Measurements from ENCODE around the gene PDE4B. TPM values are rescaled to one million over a fixed set of nuclear protein-coding genes. Genes with fewer than 3 reads are reported as not detected.
A peak's percentile ranks its signal among the peaks of the same experiment; 100 is the strongest.

Gene PDE4B
- total RNA-seq, 1 experiment from 2014 or later = 2.6 TPM

DNA sequence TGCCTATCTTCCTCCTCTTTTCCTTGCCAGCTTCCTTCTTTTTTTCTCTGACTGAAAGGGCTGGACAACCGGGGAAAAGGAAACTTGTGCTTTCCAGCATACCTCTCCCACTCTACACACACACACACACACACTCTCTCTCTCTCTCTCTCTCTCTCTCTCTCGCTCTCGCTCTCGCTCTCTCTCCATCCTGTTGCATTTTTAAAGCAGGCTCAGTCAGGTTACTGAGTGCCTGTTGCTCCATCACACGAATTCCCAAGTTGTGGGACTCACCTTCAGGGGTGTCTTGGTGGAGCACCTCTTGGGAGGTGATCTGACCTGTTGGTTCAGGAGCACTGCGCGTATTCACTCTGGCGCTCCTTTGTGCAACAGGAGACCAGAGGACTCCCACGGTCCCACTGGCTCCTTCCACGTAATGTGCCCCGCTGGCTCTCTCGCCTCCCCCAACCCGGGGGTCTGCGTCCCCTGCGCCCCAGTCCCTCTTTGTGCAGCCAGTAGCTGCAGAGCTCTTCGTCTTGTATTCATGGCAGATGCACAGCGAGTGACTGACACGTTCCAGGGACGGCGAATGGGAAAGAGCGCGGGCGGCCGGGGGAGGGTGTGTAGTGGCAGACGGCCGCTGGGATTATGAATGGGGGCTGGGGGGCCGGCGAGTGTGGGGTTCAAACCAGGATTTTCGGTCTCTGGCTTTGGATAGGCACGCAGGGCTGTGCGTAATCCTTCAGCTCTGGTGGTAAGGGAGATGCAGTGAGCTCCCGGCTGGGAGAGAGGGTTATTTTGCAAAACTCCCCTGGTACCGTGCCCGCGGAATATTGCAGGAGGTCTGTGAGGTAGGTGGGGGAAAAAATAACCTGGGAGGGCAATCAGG lies 660 bp upstream of the PDE4B start:
- no peaks in the 10 kb centered on the region for H3K4me1 ChIP-seq
- H3K9me3 ChIP-seq (replicated peaks) = no peaks in the 10 kb centered on the region
- H3K27ac ChIP-seq = no peak overlapping the region
- no peak for DNase-seq
- no peaks in the 10 kb centered on the region for H3K27me3 ChIP-seq
- no peaks in the 10 kb centered on the region for H3K36me3 ChIP-seq
- H3K4me3 ChIP-seq = no peak overlapping the region

- Histone ChIP-seq H3K27me3 (no peaks in the 10 kb centered on the region), H3K4me3 (no peak overlapping the region)
- no peak for DNase-seq
Observed at GRCh38 chr1:65793359-65793732, 651 bp downstream of the PDE4B start.

GRCh38 chr1:65795311-65795710 lies 2.6 kb downstream of the PDE4B start:
- no peak overlapping the region for H3K27ac ChIP-seq
- no peaks in the 10 kb centered on the region for H3K9me3 ChIP-seq (replicated peaks)
- no peaks in the 10 kb centered on the region for H3K36me3 ChIP-seq
- no peaks in the 10 kb centered on the region for H3K4me1 ChIP-seq
- no peak for DNase-seq
- no peaks in the 10 kb centered on the region for H3K27me3 ChIP-seq
- no peak overlapping the region for H3K4me3 ChIP-seq

More at GRCh38 chr1:65793359-65793732, 651 bp downstream of the PDE4B start:
- no peaks in the 10 kb centered on the region for H3K36me3 ChIP-seq
- H3K9me3 ChIP-seq (replicated peaks) = no peaks in the 10 kb centered on the region
- H3K4me1 ChIP-seq = no peaks in the 10 kb centered on the region
- H3K27ac ChIP-seq = no peak overlapping the region

DNA sequence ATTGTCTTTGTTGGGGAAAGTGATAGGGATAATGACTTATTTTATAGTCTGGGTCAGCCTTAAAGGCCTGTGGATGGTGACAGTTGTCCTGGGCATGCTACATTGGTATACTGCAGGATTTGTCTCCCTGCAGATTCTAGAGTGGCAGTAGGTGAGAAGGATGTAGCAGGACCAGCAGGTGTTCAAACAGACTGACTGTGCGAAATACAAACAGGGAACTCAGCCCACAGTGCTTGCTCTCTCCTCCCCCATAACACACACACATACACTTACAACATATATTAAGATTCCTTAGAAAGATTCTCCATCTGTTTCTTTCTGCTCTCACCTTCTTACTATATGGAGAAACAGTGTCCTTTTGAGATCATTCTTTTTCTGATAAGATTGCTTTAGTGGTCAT lies 6.9 kb downstream of the PDE4B start:
- H3K27me3 ChIP-seq = no peaks in the 10 kb centered on the region
- H3K27ac ChIP-seq = no peak overlapping the region
- no peak overlapping the region for H3K4me3 ChIP-seq
- H3K4me1 ChIP-seq = no peaks in the 10 kb centered on the region
- H3K9me3 ChIP-seq (replicated peaks) = no peaks in the 10 kb centered on the region
- DNase-seq = no peak
- no peaks in the 10 kb centered on the region for H3K36me3 ChIP-seq

- H3K9me3 ChIP-seq (replicated peaks) = no peaks in the 10 kb centered on the region
- H3K4me3 ChIP-seq = no peak overlapping the region
- H3K27me3 ChIP-seq = no peaks in the 10 kb centered on the region
- no peaks in the 10 kb centered on the region for H3K4me1 ChIP-seq
- no peak overlapping the region for H3K27ac ChIP-seq
- no peak for DNase-seq
- H3K36me3 ChIP-seq = no peaks in the 10 kb centered on the region
Observed at GRCh38 chr1:65804584-65804983, 11.9 kb downstream of the PDE4B start.

- Histone ChIP-seq H3K4me3 (no peak overlapping the region), H3K36me3 (no peaks in the 10 kb centered on the region), H3K27ac (no peak overlapping the region), H3K4me1 (no peaks in the 10 kb centered on the region; the same call in 1 of the 2 replicates), H3K9me3 (replicated peaks) (no peaks in the 10 kb centered on the region), H3K27me3 (no peaks in the 10 kb centered on the region)
- DNase-seq = peak in 1 of 2 experiments; percentile 21
Observed at GRCh38 chr1:65812065-65812464, 19.4 kb downstream of the PDE4B start.

DNA sequence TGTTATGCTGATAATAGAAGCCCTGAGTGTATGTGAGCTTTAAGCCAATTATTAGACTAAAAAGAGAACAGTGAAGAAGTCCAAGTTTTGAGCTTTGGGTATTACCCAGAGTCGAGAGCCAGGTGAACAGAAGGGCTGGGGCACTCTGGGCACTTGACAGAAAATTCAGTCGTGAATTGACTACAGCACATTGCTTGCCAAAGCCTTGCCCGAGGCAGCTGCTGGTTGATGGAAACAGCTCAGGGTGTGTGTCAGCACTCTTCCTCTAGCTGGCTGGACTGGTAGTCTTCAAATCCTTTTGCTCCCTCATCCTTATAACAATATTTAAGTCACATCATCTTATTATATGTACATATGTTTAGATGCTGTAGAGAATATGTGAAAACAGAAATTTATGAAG lies 21.3 kb downstream of the PDE4B start:
- Histone ChIP-seq H3K4me1 (no peaks in the 10 kb centered on the region; the same call in 1 of the 2 replicates), H3K27me3 (no peaks in the 10 kb centered on the region), H3K9me3 (replicated peaks) (no peaks in the 10 kb centered on the region), H3K4me3 (no peak overlapping the region), H3K27ac (no peak overlapping the region), H3K36me3 (no peaks in the 10 kb centered on the region)
- DNase-seq = peak in 1 of 2 experiments; percentile 7

DNA sequence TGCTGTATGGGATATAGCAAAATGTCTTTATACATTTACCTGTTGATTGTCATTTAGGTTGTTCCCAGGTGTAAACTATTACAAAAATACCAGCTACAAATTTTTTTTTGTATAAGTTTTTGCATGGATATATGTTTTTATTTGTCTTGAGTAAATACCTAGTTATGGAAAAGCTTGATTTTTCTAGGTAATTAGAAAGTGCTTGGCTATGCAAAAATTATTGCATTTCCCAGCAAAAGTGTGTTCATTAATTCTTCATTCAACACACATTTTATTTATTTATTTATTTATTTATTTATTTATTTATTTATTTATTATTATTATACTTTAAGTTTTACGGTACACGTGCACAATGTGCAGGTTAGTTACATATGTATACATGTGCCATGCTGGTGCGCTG lies 22.1 kb downstream of the PDE4B start:
- DNase-seq = no peak
- Histone ChIP-seq H3K4me1 (no peaks in the 10 kb centered on the region; the same call in 1 of the 2 replicates), H3K9me3 (replicated peaks) (no peaks in the 10 kb centered on the region), H3K27me3 (no peaks in the 10 kb centered on the region), H3K27ac (no peak overlapping the region), H3K4me3 (no peak overlapping the region), H3K36me3 (no peaks in the 10 kb centered on the region)

GRCh38 chr1:65817891-65818290 lies 25.2 kb downstream of the PDE4B start:
- no peaks in the 10 kb centered on the region for H3K9me3 ChIP-seq (replicated peaks)
- no peaks in the 10 kb centered on the region for H3K36me3 ChIP-seq
- H3K27ac ChIP-seq = no peak overlapping the region
- H3K27me3 ChIP-seq = no peaks in the 10 kb centered on the region
- H3K4me3 ChIP-seq = no peak overlapping the region
- DNase-seq = no peak
- H3K4me1 ChIP-seq = no peaks in the 10 kb centered on the region

GRCh38 chr1:65818966-65819365 lies 26.3 kb downstream of the PDE4B start:
- Histone ChIP-seq H3K27me3 (no peaks in the 10 kb centered on the region), H3K4me1 (no peaks in the 10 kb centered on the region), H3K36me3 (no peaks in the 10 kb centered on the region), H3K27ac (no peak overlapping the region), H3K4me3 (no peak overlapping the region), H3K9me3 (replicated peaks) (no peaks in the 10 kb centered on the region)
- DNase-seq = no peak

DNA sequence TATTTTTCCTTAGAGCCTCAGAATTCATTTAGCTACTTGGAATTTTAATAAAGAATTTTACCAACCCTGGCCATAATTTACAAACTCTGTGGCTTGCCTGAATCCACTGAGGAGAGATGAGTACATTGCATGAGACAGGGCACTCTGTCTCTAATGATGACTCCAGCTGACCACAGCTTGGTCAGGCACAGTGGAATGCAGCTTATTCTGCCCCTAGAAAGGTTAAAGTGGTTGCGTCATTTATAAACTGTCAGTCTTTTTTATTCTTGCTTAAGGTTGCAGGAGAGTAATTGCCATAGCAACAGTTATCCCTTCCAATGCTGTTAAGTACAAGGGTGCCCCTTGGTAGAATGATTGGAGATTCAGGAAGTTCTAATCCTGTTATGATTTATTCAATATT lies 28.3 kb downstream of the PDE4B start:
- Histone ChIP-seq H3K9me3 (replicated peaks) (no peaks in the 10 kb centered on the region), H3K4me3 (no peak overlapping the region), H3K4me1 (no peaks in the 10 kb centered on the region), H3K27ac (no peak overlapping the region), H3K36me3 (no peaks in the 10 kb centered on the region), H3K27me3 (no peaks in the 10 kb centered on the region)
- DNase-seq = peak in 1 of 2 experiments; percentile 4

- Histone ChIP-seq H3K27ac (no peak overlapping the region), H3K9me3 (replicated peaks) (no peaks in the 10 kb centered on the region), H3K36me3 (no peaks in the 10 kb centered on the region), H3K4me1 (no peaks in the 10 kb centered on the region), H3K27me3 (no peaks in the 10 kb centered on the region), H3K4me3 (no peak overlapping the region)
- no peak for DNase-seq
Observed at GRCh38 chr1:65821386-65821785, 28.7 kb downstream of the PDE4B start.

GRCh38 chr1:65824103-65824502 lies 31.4 kb downstream of the PDE4B start:
- no peaks in the 10 kb centered on the region for H3K36me3 ChIP-seq
- H3K9me3 ChIP-seq (replicated peaks) = no peaks in the 10 kb centered on the region
- H3K4me1 ChIP-seq = no peaks in the 10 kb centered on the region
- H3K27ac ChIP-seq = no peak overlapping the region
- H3K27me3 ChIP-seq = no peaks in the 10 kb centered on the region
- H3K4me3 ChIP-seq = no peak overlapping the region
- no peak for DNase-seq

DNA sequence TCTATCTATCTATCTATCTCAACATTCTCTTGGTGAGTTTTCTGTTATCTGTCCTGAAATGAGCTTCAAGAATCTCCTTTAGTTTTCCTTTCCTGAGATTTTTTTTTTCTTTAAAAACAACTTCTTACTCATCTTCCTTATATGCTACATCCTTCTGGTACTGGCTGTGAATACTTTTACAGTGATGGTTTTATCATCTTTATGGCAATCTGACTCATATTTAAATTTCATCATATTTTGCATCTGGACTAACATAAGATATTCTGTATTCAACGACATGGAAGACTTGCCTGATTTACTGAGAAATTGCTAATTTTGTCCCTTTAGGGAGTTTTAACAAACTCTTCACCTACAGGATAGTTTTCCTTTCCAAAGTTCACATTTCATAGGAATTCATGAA lies 33.0 kb downstream of the PDE4B start:
- no peak for DNase-seq
- Histone ChIP-seq H3K4me3 (no peak overlapping the region), H3K36me3 (no peaks in the 10 kb centered on the region), H3K9me3 (replicated peaks) (no peaks in the 10 kb centered on the region), H3K27me3 (no peaks in the 10 kb centered on the region), H3K27ac (no peak overlapping the region), H3K4me1 (no peaks in the 10 kb centered on the region)

DNA sequence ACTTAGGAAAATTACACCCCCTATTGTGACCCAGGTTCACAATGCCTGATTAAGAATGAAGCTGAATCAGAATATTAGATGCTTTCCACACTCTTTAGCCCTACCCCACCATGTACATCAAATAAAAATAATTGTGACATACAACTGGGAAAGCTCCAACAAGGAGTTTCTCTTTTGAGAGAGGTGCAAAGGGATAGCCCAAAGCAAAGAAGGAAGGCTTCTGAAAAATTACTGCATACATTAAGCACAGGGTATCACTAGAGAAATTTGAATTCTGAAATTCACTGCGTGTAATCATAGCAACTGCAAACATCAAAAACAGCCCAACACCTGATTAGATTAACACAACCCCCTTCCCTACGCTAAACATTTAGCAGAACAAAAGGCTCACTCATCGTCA lies 34.1 kb downstream of the PDE4B start:
- Histone ChIP-seq H3K9me3 (replicated peaks) (no peaks in the 10 kb centered on the region), H3K36me3 (no peaks in the 10 kb centered on the region), H3K4me3 (no peak overlapping the region), H3K4me1 (no peaks in the 10 kb centered on the region; the same call in 1 of the 2 replicates), H3K27ac (no peak overlapping the region), H3K27me3 (no peaks in the 10 kb centered on the region)
- DNase-seq = no peak

- Histone ChIP-seq H3K4me3 (no peak overlapping the region), H3K4me1 (no peaks in the 10 kb centered on the region; the same call in 1 of the 2 replicates), H3K36me3 (no peaks in the 10 kb centered on the region), H3K27ac (no peak overlapping the region), H3K9me3 (replicated peaks) (no peaks in the 10 kb centered on the region), H3K27me3 (no peaks in the 10 kb centered on the region)
- no peak for DNase-seq
Observed at GRCh38 chr1:65827346-65827745, 34.7 kb downstream of the PDE4B start.
